Tibial artery (tissue), 4 donors: Measurements from ENCODE around the gene OOSP4B.
"Not testable (repeated sequence)": the region's sequence is repeated elsewhere in the genome, so short reads cannot be mapped to it uniquely, and the experiment has no call there.

Experiments used
- DNase-seq, 2 donors: peaks; one replicate each; pipeline ENCODE4 v3.0.0-alpha.2; 2019
- H3K27ac ChIP-seq, 2 donors: fragments of 200-600 bp; sonication (generic) in 1 of 2; 1 replicate in 1 of 2; 2 replicates in 1 of 2; pipeline ENCODE4 v1.5.1; 2018 to 2019; ENCODE audit warnings: mild to moderate bottlenecking in 1 of 2
- H3K27me3 ChIP-seq, 2 donors: fragments of 200-600 bp; sonication (generic) in 1 of 2; one replicate each; pipeline versions ENCODE4 v1.5.1 to v1.6.0; 2016 to 2019
- H3K36me3 ChIP-seq, 3 donors: fragments of 200-600 bp; sonication (generic) in 2 of 3; one replicate each; pipeline ENCODE4 v1.5.1; 2016 to 2019; ENCODE audit warnings: mild to moderate bottlenecking in 2 of 3
- H3K4me1 ChIP-seq, 4 donors: fragments of 200-600 bp; sonication (generic) in 2 of 4; 1 replicate in 3 of 4; 2 replicates in 1 of 4; pipeline ENCODE4 v1.5.1; 2016 to 2019
- H3K4me3 ChIP-seq, 2 donors: fragments of 200-600 bp; sonication (generic) in 1 of 2; 1 replicate in 1 of 2; 2 replicates in 1 of 2; pipeline ENCODE4 v1.5.1; 2018 to 2019; ENCODE audit warnings: mild to moderate bottlenecking in 2 of 2
- H3K9me3 ChIP-seq, 3 donors: fragments of 200-600 bp; sonication (generic) in 1 of 3; one replicate each; pipeline ENCODE4 v1.5.1; 2016 to 2019
- intact Hi-C: fragments of 100-400 bp; cut with DNase I; formaldehyde crosslinking; loops from one replicate; pipeline ENCODE4 v1.15.0; 2023; ENCODE audit warnings: low total_unique reads
- TF ChIP-seq, protein P1 (sequence below), 2 experiments: fragments of 200-600 bp in 1 of 2; fragments of 450-650 bp in 1 of 2; IDR thresholded peaks; one replicate each; pipeline ENCODE4 v1.5.1; 2017 to 2019; ENCODE audit warnings: antibody characterized with exemption in 2 of 2, mild to moderate bottlenecking in 1 of 2, moderate library complexity in 1 of 2

The OOSP4B gene

DNA sequence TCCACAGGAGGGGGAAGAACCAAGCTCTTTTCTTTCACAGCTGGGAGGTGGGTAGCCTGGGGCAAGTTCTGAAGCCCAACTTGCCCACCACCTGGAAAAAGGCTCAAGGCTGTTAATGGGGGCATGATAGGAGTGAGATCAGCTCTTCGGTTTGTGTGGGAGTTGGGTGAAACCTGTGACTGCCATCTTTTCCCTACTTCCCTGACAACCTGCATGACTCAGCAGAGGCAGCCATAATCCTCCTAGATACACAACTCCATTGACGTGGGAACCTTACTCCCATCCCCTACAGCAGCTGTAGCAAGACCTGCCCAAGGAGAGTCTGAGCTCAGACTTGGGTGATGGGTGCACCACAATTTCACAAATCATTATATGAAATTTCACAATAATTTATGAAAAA, 13.3 kb upstream of the OOSP4B start:
- TF ChIP-seq, protein P1, sequence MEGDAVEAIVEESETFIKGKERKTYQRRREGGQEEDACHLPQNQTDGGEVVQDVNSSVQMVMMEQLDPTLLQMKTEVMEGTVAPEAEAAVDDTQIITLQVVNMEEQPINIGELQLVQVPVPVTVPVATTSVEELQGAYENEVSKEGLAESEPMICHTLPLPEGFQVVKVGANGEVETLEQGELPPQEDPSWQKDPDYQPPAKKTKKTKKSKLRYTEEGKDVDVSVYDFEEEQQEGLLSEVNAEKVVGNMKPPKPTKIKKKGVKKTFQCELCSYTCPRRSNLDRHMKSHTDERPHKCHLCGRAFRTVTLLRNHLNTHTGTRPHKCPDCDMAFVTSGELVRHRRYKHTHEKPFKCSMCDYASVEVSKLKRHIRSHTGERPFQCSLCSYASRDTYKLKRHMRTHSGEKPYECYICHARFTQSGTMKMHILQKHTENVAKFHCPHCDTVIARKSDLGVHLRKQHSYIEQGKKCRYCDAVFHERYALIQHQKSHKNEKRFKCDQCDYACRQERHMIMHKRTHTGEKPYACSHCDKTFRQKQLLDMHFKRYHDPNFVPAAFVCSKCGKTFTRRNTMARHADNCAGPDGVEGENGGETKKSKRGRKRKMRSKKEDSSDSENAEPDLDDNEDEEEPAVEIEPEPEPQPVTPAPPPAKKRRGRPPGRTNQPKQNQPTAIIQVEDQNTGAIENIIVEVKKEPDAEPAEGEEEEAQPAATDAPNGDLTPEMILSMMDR (IDR thresholded peaks at IDR 0.05) = no peak
- H3K4me1 ChIP-seq = no peaks in the 10 kb centered on the region
- H3K4me3 ChIP-seq = no peak overlapping the region
- intact Hi-C loops = no loop called here
- H3K27me3 ChIP-seq = no peaks in the 10 kb centered on the region
- DNase-seq = no peak
- H3K36me3 ChIP-seq = no peaks in the 10 kb centered on the region
- H3K27ac ChIP-seq = no peak overlapping the region
- H3K9me3 ChIP-seq = no peaks in the 10 kb centered on the region

DNA sequence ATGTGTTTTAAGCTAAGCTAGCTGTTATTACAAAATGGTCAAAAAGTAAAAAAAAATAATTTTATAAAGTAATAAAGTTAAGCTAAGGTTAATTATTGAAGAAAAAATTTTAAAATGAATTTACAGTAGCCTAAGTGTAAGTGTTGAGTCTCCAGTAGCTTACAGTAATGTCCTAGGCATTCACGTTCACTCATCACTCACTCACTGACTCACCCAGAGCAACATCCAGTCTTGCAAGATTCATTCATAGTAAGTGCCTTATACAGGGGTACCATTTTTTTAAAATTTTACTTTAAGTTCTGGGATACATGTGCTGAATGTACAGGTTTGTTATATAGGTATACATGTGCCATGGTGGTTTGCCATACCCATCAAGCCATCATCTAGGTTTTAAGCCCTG, 11.6 kb upstream of the OOSP4B start:
- H3K36me3 ChIP-seq = no peaks in the 10 kb centered on the region
- intact Hi-C loops = no loop called here
- H3K27me3 ChIP-seq = no peaks in the 10 kb centered on the region
- no peak overlapping the region for H3K4me3 ChIP-seq
- no peak overlapping the region for H3K27ac ChIP-seq
- DNase-seq = no peak
- no peaks in the 10 kb centered on the region for H3K9me3 ChIP-seq
- TF ChIP-seq, protein P1 (IDR thresholded peaks at IDR 0.05) = no peak
- H3K4me1 ChIP-seq = no peaks in the 10 kb centered on the region

DNA sequence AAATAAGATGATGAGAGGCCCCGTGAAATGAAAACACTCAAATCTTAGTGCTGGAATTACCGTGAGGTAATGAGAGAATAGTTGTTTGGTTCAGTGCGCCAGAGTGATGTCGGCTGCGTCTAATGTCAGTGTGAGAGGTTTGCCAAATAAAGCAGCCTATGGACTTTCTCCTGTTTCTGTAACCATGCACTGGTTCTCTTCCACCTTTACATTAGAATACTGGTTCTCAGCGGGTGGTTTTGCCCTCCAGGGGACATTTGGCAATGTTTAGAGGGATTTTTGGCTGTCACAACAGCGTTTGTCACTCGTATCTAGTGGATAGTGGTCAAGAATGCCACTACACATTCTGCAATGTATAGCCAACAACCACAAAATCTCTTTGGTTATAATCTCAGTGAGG, 1.1 kb downstream of the OOSP4B start:
- TF ChIP-seq, protein P1 (IDR thresholded peaks at IDR 0.05) = no peak
- Histone ChIP-seq H3K4me1 (no peaks in the 10 kb centered on the region), H3K36me3 (no peaks in the 10 kb centered on the region), H3K9me3 (no peaks in the 10 kb centered on the region), H3K27me3 (no peaks in the 10 kb centered on the region), H3K4me3 (no peak overlapping the region), H3K27ac (no peak overlapping the region)
- intact Hi-C loops = no loop called here
- DNase-seq = no peak

DNA sequence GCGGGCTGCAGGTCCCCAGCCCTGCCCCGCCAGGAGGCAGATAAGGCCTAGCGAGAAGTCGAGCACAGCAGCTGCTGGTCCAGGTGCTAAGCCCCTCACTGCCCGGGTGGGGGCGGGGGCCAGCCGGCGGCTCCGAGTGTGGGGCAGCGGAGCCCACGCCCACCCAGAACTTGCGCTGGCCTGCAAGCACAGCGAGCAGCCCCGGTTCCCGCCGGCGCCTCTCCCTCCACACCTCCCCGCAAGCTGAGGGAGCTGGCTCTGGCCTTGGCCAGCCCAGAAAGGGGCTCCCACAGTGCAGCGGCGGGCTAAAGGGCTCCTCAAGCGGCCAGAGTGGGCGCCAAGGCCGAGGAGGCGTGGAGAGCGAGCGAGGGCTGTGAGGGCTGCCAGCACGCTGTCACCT, 3.4 kb downstream of the OOSP4B start:
- DNase-seq, H3K4me3 ChIP-seq, H3K9me3 ChIP-seq, H3K27ac ChIP-seq, H3K36me3 ChIP-seq, H3K27me3 ChIP-seq, intact Hi-C loops, H3K4me1 ChIP-seq: not testable (repeated sequence)

DNA sequence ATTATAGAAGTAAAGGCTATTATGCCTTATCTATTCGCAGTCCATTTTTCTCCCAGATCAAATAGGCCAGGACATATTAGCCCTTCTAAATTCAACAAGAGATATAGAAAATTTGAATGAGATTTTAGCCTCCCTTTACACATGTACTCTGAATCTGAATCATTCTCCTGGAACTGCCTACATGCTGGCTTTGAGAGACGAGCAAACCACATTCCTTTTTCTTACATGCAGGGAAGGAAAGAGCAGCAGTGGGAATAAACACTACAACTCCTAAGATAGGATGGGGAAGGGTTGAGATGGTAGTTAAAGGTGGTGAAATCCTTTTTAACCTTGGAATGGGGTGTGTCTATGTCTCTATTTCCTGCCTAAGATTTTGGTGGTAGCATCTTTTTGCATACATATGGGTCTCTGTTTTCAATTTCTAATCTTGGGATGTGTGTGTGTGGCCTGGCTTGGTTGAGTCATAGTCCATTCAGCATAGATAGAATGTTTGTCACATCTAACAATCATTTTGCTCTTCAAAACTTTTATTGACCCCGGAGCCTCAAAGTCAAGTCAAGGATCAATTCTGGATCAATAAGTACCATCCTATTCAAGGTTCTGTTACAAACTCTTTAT, 12.1 kb downstream of the OOSP4B start:
- intact Hi-C loops = no loop called here
- DNase-seq = no peak
- H3K4me3 ChIP-seq = no peak overlapping the region
- no peaks in the 10 kb centered on the region for H3K36me3 ChIP-seq
- TF ChIP-seq, protein P1 (IDR thresholded peaks at IDR 0.05) = no peak
- H3K27ac ChIP-seq = no peak overlapping the region
- no peaks in the 10 kb centered on the region for H3K9me3 ChIP-seq
- no peaks in the 10 kb centered on the region for H3K4me1 ChIP-seq
- H3K27me3 ChIP-seq = no peaks in the 10 kb centered on the region

DNA sequence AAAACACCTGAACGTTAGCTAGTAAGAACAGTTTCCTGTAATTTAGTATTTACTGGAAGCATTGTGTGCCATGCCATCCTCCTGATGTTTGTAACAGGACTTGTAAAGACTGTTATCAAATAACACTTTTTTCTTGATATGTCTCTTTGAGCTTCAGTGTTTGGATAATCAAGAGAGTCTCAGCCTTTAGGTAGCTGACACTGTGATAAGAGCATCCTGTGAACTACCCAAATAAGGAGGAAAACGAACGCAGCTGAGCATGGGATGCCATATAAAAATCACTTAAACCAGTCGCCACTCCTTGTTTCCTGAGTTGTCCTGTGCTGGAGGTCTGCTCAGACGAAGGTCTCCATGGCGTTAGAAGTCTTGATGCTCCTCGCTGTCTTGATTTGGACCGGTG, 23.1 kb downstream of the OOSP4B start, which contains the start of gene OOSP2:
OOSP2 (plus strand) TSS at position 301 of the 400 bp plus-strand sequence; CDS start at position 352, 51 bp downstream.
- H3K27ac ChIP-seq = no peak within 1 kb of the TSS
- no peaks in the 10 kb centered on the region for H3K4me1 ChIP-seq
- no peaks in the 10 kb centered on the region for H3K36me3 ChIP-seq
- H3K9me3 ChIP-seq = no peaks in the 10 kb centered on the region
- no peaks in the 10 kb centered on the region for H3K27me3 ChIP-seq
- no peak within 1 kb of the TSS for H3K4me3 ChIP-seq
- TF ChIP-seq, protein P1 (IDR thresholded peaks at IDR 0.05) = no peak
- DNase-seq = no peak
- intact Hi-C loops = no loop called here

DNA sequence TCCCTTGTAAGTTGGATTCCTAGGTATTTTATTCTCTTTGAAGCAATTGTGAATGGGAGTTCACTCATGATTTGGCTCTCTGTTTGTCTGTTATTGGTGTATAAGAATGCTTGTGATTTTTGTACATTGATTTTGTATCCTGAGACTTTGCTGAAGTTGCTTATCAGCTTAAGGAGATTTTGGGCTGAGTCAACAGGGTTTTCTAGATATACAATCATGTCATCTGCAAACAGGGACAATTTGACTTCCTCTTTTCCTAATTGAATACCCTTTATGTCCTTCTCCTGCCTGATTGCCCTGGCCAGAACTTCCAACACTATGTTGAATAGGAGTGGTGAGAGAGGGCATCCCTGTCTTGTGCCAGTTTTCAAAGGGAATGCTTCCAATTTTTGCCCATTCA, 33.4 kb downstream of the OOSP4B start:
- DNase-seq, H3K27ac ChIP-seq, intact Hi-C loops, H3K36me3 ChIP-seq, H3K4me3 ChIP-seq, H3K27me3 ChIP-seq, H3K4me1 ChIP-seq, H3K9me3 ChIP-seq: not testable (repeated sequence)

DNA sequence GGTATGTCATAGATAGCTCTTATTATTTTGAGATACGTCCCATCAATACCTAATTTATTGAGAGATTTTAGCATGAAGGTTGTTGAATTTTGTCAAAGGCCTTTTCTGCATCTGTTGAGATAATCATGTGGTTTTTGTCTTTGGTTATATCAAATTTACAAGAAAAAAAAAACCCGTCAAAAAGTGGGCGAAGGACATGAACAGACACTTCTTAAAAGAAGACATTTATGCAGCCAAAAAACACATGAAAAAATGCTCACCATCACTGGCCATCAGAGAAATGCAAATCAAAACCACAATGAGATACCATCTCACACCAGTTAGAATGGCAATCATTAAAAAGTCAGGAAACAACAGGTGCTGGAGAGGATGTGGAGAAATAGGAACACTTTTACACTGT, 33.9 kb downstream of the OOSP4B start:
- intact Hi-C loops = not testable (repeated sequence)

More for the DNA sequence above, 33.9 kb downstream of the OOSP4B start:
- not testable (repeated sequence) for DNase-seq, H3K4me1 ChIP-seq, H3K9me3 ChIP-seq, H3K36me3 ChIP-seq, H3K4me3 ChIP-seq, H3K27me3 ChIP-seq, H3K27ac ChIP-seq
